HCT116 (cell line): ENCODE data around the gene PPP1R13L. TPM values are rescaled to one million over a fixed set of nuclear protein-coding genes. Genes with fewer than 3 reads are reported as not detected.

Source experiments
- ATAC-seq: fragments of 200-7000 bp; cut with Tn5 transposase; 2 replicates; pipeline ENCODE4 v1.9.1; 2020; ENCODE audit warnings: mild to moderate bottlenecking, moderate library complexity
- BruUV-seq: library from RNA; stranded (reverse); fragments of 400-500 nt; replicated peaks from 2 replicates; lab custom pipeline; 2021; lab: Mats Ljungman, UMichigan
- CTCF ChIA-PET: fragments of 300-600 bp; sonication (Branson Sonifier 250); formaldehyde crosslinking; loops from one replicate; lab custom pipeline; 2021; ENCODE audit warnings: antibody characterized with exemption; lab: Charles Lee
- POLR2A ChIA-PET: fragments of 300-600, 350-600 bp; sonication (Branson Sonifier 250); formaldehyde crosslinking; loops from one replicate; lab custom pipeline; 2021; ENCODE audit warnings: antibody characterized with exemption; lab: Charles Lee
- RAD21 ChIA-PET, 2 experiments: fragments of 300-600 bp; sonication (Branson Sonifier 250); formaldehyde crosslinking; loops; one replicate each; lab custom pipeline; 2023; ENCODE audit warnings: low total read pairs in 2 of 2; ENCODE audit not compliant: uncharacterized antibody in 2 of 2, unreplicated experiment in 2 of 2, low non-redundant PET in 1 of 2; lab: Charles Lee
- DNase-seq: peaks from one replicate; pipeline ENCODE4 v3.0.0-alpha.2; 2010; ENCODE audit warnings: low read depth, low spot score
- H2AFZ ChIP-seq: fragments of 200-600 bp; shearing (Covaris generic), sonication (generic); 2 replicates; pipeline ENCODE4 v1.6.1; 2017; ENCODE audit warnings: low read depth, mixed run types, mixed read lengths, antibody characterized with exemption, low read length; ENCODE audit not compliant: poor library complexity, severe bottlenecking
- H3K27ac ChIP-seq: 2 replicates; pipeline ENCODE4 v1.5.1; 2012; ENCODE audit warnings: low read depth, low read length
- H3K27me3 ChIP-seq: fragments of 200-600 bp; sonication (generic); 2 replicates; pipeline ENCODE4 v1.6.1; 2016; ENCODE audit warnings: mixed run types, low read length, mixed read lengths; ENCODE audit not compliant: insufficient read depth
- H3K36me3 ChIP-seq, 2 experiments: fragments of 200-500 bp in 1 of 2; fragments of 200-600 bp in 1 of 2; sonication (Bioruptor generic) in 1 of 2; sonication (generic) in 1 of 2; 2 replicates each; pipeline versions ENCODE4 v1.5.1 to v1.6.1; 2014 to 2016; ENCODE audit warnings: low read length in 2 of 2, inconsistent platforms in 1 of 2, mixed read lengths in 1 of 2, mixed run types in 1 of 2; ENCODE audit not compliant: insufficient read depth in 2 of 2, control insufficient read depth in 1 of 2
- H3K4me1 ChIP-seq, 2 experiments: fragments of 200-600 bp in 1 of 2; sonication (generic) in 1 of 2; 2 replicates each; pipeline versions ENCODE4 v1.5.1 to v1.6.1; 2012 to 2017; ENCODE audit warnings: low read length in 2 of 2, inconsistent platforms in 1 of 2, mild to moderate bottlenecking in 1 of 2, mixed read lengths in 1 of 2, mixed run types in 1 of 2, moderate library complexity in 1 of 2; ENCODE audit not compliant: insufficient read depth in 2 of 2, control insufficient read depth in 1 of 2
- H3K4me2 ChIP-seq: fragments of 200-600 bp; sonication (generic); 2 replicates; pipeline ENCODE4 v1.6.1; 2017; ENCODE audit warnings: mixed run types, low read length, mixed read lengths
- H3K4me3 ChIP-seq, 2 experiments: fragments of 200-600 bp in 1 of 2; sonication (generic) in 1 of 2; replicated peaks in 1 of 2; 2 replicates each; pipeline ENCODE4 v1.5.1; 2011 to 2016; ENCODE audit warnings: low read length in 2 of 2, control low read depth in 1 of 2, low read depth in 1 of 2, mild to moderate bottlenecking in 1 of 2, mixed read lengths in 1 of 2, mixed run types in 1 of 2
- H3K79me2 ChIP-seq: fragments of 200-600 bp; sonication (generic); 2 replicates; pipeline ENCODE4 v1.6.1; 2017; ENCODE audit warnings: mild to moderate bottlenecking, mixed run types, low read length, moderate library complexity, mixed read lengths; ENCODE audit not compliant: insufficient read depth
- H3K9ac ChIP-seq: fragments of 200-600 bp; sonication (generic); 2 replicates; pipeline ENCODE4 v1.6.1; 2016; ENCODE audit warnings: low read length, mixed read lengths
- H3K9me2 ChIP-seq: fragments of 200-600 bp; sonication (generic), shearing (Covaris generic); 2 replicates; pipeline ENCODE4 v1.6.1; 2017; ENCODE audit warnings: mixed run types, mild to moderate bottlenecking, moderate library complexity; ENCODE audit not compliant: insufficient read depth
- H3K9me3 ChIP-seq, 2 experiments: fragments of 200-500 bp in 1 of 2; fragments of 200-600 bp in 1 of 2; sonication (Bioruptor generic) in 1 of 2; sonication (generic) in 1 of 2; 2 replicates each; pipeline ENCODE4 v1.6.1; 2014 to 2017; ENCODE audit warnings: low read length in 2 of 2, mixed read lengths in 2 of 2, inconsistent platforms in 1 of 2, low read depth in 1 of 2, mild to moderate bottlenecking in 1 of 2, mixed run types in 1 of 2, moderate library complexity in 1 of 2; ENCODE audit not compliant: control insufficient read depth in 1 of 2, insufficient read depth in 1 of 2
- H4K20me1 ChIP-seq: fragments of 200-600 bp; sonication (generic), shearing (Covaris generic); 2 replicates; pipeline ENCODE4 v1.6.1; 2017; ENCODE audit warnings: mixed run types, mild to moderate bottlenecking, moderate library complexity; ENCODE audit not compliant: insufficient read depth
- ATF3 ChIP-seq: IDR thresholded peaks from 2 replicates; pipeline ENCODE4 v1.6.1; 2012
- CBX3 ChIP-seq: IDR thresholded peaks from 2 replicates; pipeline ENCODE4 v1.6.1; 2012; ENCODE audit warnings: low read depth
- CEBPB ChIP-seq: IDR thresholded peaks from 2 replicates; pipeline ENCODE4 v1.6.1; 2012; ENCODE audit warnings: low read depth
- CTCF ChIP-seq, 3 experiments: fragments of 200-600 bp in 1 of 3; sonication (generic) in 1 of 3; IDR thresholded peaks in 2 of 3; conservative IDR thresholded peaks in 1 of 3; 2 replicates each; pipeline ENCODE4 v1.5.1; 2012 to 2017; ENCODE audit warnings: low read depth in 2 of 3, low read length in 2 of 3, antibody characterized with exemption in 1 of 3, borderline replicate concordance in 1 of 3, control low read depth in 1 of 3, mild to moderate bottlenecking in 1 of 3, mixed read lengths in 1 of 3, mixed run types in 1 of 3, moderate library complexity in 1 of 3; ENCODE audit not compliant: insufficient read depth in 1 of 3
- ELF1 ChIP-seq: IDR thresholded peaks from 2 replicates; pipeline ENCODE4 v1.6.1; 2012; ENCODE audit warnings: low read depth, borderline replicate concordance
- EZH2 ChIP-seq: fragments of 200-600 bp; sonication (generic); IDR thresholded peaks from 2 replicates; pipeline ENCODE4 v1.6.1; 2017; ENCODE audit warnings: antibody characterized with exemption, mixed run types
- EZH2phosphoT487 ChIP-seq: fragments of 200-600 bp; IDR thresholded peaks from 2 replicates; pipeline ENCODE4 v1.6.1; 2018; ENCODE audit warnings: antibody characterized with exemption, borderline replicate concordance
- FOSL1 ChIP-seq: IDR thresholded peaks from 2 replicates; pipeline ENCODE4 v1.6.1; 2012; ENCODE audit warnings: low read depth
- JUND ChIP-seq: IDR thresholded peaks from 2 replicates; pipeline ENCODE4 v1.6.1; 2012
- MAX ChIP-seq: IDR thresholded peaks from 2 replicates; pipeline ENCODE4 v1.6.1; 2012
- POLR2A ChIP-seq: IDR thresholded peaks from 2 replicates; pipeline ENCODE4 v1.7.0; 2011; ENCODE audit warnings: borderline replicate concordance; ENCODE audit not compliant: insufficient read depth, insufficient read length; ENCODE audit errors: extremely low read depth
- POLR2AphosphoS5 ChIP-seq: IDR thresholded peaks from 2 replicates; pipeline ENCODE4 v1.6.1; 2011; ENCODE audit warnings: mild to moderate bottlenecking, low read depth, low read length, moderate library complexity
- REST ChIP-seq: IDR thresholded peaks from 2 replicates; pipeline ENCODE4 v1.6.1; 2012; ENCODE audit warnings: low read depth
- SP1 ChIP-seq: IDR thresholded peaks from 2 replicates; pipeline ENCODE4 v1.6.1; 2012; ENCODE audit warnings: low read depth
- SRF ChIP-seq: IDR thresholded peaks from 2 replicates; pipeline ENCODE4 v1.6.1; 2012; ENCODE audit warnings: low read depth
- TCF7L2 ChIP-seq: IDR thresholded peaks from 2 replicates; pipeline ENCODE4 v1.7.0; 2011; ENCODE audit warnings: borderline replicate concordance, inconsistent platforms; ENCODE audit not compliant: insufficient read depth, insufficient read length; ENCODE audit errors: extremely low read depth
- YY1 ChIP-seq: IDR thresholded peaks from 2 replicates; pipeline ENCODE4 v1.6.1; 2011; ENCODE audit warnings: low read length, low read depth, moderate library complexity, mild to moderate bottlenecking; ENCODE audit not compliant: insufficient replicate concordance; ENCODE audit errors: extremely low read depth
- ZBTB33 ChIP-seq: IDR thresholded peaks from 2 replicates; pipeline ENCODE4 v1.6.1; 2011; ENCODE audit warnings: mild to moderate bottlenecking, low read length, moderate library complexity; ENCODE audit not compliant: insufficient replicate concordance; ENCODE audit errors: extremely low read depth
- ZFX ChIP-seq: fragments of 450-650 bp; IDR thresholded peaks from 2 replicates; pipeline ENCODE4 v1.6.1; 2017
- ZNF274 ChIP-seq: fragments of 200-500 bp; sonication (Bioruptor generic); IDR thresholded peaks from 2 replicates; pipeline ENCODE4 v1.6.1; 2014; ENCODE audit warnings: mild to moderate bottlenecking, low read depth, low read length, inconsistent platforms
- intact Hi-C: fragments of 100-400 bp; cut with micrococcal nuclease; formaldehyde crosslinking; loops from 2 replicates; pipeline ENCODE4 v1.10.0; 2022
- total RNA-seq: library from RNA; stranded (reverse); gene quantifications from one replicate; pipeline ENCODE4 v1.2.1, GENCODE V29; 2021; ENCODE audit not compliant: unreplicated experiment

PPP1R13L gene
- total RNA-seq, 1 experiment from 2014 or later: 89.1 TPM

- Histone ChIP-seq H3K9me2 (no peaks in the 10 kb centered on the region), H4K20me1 (no peaks in the 10 kb centered on the region), H3K9me3 (no peaks in the 10 kb centered on the region), H3K27me3 (no peaks in the 10 kb centered on the region), H3K36me3 (peaks cover 21 to 45% of the 10 kb centered on the region in 2 experiments; a peak in 3 of 4 replicates), H3K4me3 (no peak overlapping the region), H3K79me2 (no peaks in the 10 kb centered on the region)
- ChIA-PET CTCF (no interaction called here), RAD21 (no interaction called here)
- no TSS peak for BruUV-seq
- DNase-seq: no peak
- no peak for TF ChIP-seq TCF7L2
- TF ChIP-seq SP1: no peak
- no peak for TF ChIP-seq FOSL1
- no peak for TF ChIP-seq REST
- TF ChIP-seq CBX3: no peak
- TF ChIP-seq POLR2A: no peak
- no peak for TF ChIP-seq ELF1
- TF ChIP-seq MAX: no peak
- TF ChIP-seq CTCF (IDR thresholded peaks at IDR 0.05 in 2 of 3, conservative IDR thresholded peaks at IDR 0.05 in 1 of 3; ENCODE audit: borderline replicate concordance in 1 of 3, insufficient read depth in 1 of 3, low read depth in 2 of 3, low read length in 2 of 3): no peak
- no peak for TF ChIP-seq ZNF274
- no peak for TF ChIP-seq YY1
- TF ChIP-seq POLR2AphosphoS5: no peak
- no peak for TF ChIP-seq ATF3
- no peak for TF ChIP-seq JUND
- TF ChIP-seq ZBTB33: no peak
- TF ChIP-seq EZH2: no peak
- no peak for TF ChIP-seq SRF
- TF ChIP-seq CEBPB: no peak
- no peak for TF ChIP-seq EZH2phosphoT487
- TF ChIP-seq ZFX: no peak
- TF ChIP-seq, all 23 proteins: peak for 0
- ATAC-seq: no peak
- POLR2A ChIA-PET: no interaction called here
- Histone ChIP-seq H3K9ac (no peak overlapping the region), H2AFZ (no peak overlapping the region), H3K4me1 (no peaks in the 10 kb centered on the region), H3K4me2 (no peak overlapping the region), H3K27ac (no peak overlapping the region)
- intact Hi-C loops: no loop called here
These were observed 46.6 kb downstream of the PPP1R13L start for GRCh38 chr19:45358213-45358792.
